ENCODE results near the gene RXFP4.

Gene RXFP4

DNA sequence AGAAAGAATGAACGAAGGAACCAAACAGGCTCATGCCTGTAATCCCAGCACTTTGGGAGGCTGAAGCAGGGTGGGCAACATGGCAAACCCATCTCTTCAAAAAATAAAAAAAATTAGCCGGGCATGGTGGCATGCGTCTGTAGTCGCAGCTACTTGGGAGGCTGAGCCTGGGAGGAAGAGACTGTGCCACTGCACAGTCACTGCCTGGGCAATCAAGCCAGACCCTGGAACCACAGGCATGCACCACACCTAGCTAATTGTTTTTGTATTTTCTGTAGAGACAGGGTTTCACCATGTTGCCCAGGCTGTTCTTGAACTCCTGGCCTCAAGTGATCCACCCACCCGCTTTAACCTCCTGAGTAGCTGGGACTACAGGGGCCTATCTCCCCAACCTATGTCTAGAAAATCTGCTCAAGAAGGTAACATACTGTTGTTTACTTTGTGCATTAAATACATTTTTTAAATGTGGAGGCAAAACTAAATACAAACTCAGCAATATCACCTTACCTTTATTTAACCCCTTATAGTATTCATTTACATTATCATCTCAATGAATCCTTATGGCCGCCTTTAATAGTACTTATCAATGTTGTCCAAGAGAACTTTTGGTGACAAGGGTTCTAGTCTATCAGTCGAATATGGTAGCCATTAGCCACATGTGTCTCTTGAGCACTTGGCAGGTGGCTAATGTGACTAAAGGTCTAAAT, 10.0 kb upstream of the RXFP4 start:
- DNase-seq: no peak

DNA sequence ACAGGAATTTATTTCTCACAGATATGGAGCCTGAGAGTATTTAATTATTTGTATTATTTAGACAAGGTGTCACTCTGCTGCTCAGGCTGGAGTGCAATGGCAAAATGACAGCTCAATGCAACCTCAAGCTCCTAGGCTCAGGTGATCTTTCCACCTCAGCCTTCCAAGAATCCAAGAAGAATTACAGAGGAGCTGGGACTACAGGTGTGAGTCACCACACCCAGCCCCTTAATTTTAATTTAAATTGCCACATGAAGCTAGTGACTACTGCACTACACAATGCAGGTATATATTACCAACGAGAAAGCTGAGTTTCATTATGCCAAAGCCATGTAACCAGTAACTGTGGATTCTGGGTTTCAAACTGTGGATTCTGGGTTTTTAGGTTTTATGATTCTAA, 9.4 kb upstream of the RXFP4 start:
- no peak for DNase-seq

DNA sequence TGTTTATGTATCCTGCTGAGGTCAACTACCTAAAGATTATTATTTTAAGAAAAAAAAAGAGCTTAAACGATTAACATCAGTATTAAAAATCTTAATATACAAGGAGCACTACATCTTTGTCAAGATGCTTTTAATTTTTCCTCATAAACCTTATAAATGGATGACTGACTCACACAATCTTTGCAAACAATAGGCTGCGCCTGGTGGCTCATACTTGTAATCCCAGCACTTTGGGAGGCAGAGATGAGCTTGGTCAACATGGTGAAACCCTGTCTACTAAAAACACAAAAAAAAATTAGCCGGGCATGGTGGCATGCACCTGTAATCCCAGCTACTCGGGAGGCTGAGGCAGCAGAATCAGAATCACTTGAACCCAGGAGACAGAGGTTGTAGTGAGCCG, 9.0 kb upstream of the RXFP4 start:
- no peak for DNase-seq

DNA sequence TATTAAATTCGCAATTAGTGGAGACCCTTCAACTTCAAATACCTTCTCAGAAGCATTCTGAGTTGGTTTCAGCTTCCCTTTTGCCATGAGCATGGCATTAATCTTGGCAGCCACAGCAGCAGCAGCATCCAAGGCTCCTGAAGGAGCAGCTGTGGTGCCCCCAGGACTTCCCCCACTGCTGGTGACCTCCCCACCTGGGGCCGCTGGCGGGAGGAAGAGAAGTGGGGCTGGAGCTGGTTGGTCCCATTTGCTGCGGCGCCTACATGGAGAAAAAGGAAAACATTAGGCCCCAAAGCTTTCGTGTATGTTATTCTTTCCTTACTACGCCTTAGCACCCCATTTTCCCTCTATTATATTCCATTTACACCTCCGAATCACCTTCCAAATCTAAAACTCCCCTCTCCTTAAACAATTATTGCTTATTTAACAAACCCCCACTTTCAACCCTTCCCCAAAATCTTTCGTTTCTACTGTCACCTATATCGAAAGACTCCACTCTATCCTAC, 7.8 kb upstream of the RXFP4 start:
- no peak for DNase-seq

DNA sequence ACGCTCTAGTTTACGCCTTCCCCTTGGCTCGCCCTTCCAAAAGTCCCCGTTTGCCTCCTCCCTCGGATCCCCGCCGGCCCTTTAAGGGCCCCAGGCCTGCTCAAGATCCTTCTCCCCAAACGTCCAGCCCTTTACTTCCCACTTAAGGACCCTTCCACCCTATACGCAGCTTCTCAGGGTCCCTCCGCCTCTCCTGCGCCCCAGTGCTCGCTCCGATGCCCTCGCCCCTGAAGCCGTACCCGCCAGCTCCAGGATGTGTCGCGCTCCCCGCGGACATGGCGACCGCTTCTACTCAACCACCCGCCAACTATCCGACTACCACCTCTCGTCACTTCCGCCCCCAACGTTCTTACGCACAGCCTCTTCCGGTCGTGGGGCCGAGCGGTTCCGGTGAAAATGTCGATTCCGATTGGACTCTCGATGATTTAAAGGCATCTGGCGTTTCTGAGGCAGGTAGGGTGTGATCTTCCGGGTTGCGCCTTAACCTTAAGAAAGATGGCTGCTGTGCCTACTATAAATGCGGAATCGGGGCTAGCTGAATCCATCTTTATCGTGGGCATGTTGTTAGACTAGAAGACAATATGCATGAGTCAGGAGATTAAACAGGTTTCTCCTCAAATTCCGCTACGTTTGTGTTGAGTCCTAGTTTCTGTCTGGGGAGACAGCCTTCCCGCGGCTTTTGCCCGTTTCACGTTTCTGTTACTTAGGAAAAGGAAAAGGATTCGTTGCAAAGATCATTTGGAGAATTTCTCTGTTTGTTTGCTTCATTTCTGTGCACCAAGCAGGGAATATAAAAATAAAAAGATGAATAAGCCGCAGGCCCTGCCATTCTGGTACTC, 7.1 kb upstream of the RXFP4 start, which contains the start of gene KHDC4:
TSS of gene KHDC4 (minus strand) at position 317 of the 839 bp plus-strand sequence. CDS start at position 277, 40 bp downstream.
- peak; percentile 99 for DNase-seq

DNA sequence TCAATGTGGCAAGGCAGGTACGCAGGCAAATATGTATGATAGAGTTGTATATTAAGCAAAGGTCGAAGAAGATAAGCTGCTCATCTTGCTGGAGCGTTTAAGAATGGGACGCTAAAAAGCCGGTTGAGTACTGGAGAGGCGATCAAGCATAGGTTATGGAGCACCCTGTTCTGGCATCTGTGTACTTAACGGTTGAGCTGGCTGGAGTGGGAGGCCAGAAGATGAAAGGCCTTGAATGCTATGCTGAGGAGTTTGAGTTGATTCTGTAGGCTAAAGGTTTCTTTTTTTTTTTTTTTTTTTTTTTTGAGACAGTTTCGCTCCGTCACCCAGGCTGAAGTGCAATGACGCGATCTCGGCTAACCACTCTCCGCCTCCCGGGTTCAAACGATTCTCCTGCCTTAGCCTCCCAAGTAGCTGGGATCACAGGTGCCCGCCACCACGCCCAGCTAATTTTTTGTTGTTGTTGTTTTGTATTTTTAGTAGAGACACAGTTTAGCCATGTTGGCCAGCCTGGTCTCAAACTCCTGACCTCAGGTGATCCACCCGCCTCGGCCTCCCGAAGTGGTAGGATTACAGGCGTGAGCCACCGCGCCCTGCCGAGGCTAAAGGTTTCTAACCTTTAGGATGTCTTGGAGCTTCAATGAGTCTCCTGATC, 6.4 kb upstream of the RXFP4 start:
- no peak for DNase-seq

DNA sequence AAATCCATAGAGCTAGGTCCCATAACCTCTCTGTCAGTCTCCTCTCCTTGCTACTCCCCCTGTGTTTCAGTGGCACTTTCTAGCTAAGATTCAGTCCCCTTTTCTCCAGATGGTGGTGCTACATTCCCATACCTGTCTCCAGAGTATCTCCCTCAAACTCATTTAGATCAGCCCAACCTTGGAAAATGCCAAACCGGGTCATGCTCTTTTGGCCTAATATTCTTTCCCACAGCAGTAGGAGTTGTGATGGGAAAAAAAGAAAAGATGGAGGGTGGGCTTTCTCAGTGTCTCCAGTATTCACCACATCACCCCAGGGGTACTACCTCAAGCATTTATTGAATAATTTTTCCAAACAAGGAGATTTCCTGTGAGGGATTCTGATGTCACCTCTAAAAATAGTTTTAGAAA, 3.2 kb upstream of the RXFP4 start:
- DNase-seq: peak; percentile 78

DNA sequence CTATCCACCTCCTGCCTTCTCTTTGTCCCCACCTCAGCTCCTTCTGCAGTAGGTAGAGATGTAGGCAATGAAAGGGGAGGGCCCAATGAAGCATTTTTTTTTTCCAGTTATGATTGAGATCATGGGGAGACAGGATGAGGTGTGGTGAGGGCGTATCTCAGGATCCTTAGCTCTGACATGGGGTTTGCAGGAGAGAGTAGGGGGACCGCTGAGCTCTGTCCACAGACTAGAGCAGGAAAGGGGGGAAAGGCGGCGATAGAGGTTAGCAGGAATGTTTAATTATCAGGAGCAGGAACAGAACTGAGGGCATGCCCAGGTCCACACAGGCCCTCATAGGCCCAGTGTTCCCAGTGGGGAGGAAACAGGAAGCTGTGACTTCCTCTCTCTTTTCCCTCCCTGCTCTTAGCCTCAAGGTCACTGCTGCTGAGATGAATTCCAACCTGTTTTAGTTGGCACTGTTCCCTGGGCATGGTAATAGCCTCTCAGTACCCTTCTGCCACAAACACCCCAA, 901 bp upstream of the RXFP4 start:
- DNase-seq: peak; percentile 60

DNA sequence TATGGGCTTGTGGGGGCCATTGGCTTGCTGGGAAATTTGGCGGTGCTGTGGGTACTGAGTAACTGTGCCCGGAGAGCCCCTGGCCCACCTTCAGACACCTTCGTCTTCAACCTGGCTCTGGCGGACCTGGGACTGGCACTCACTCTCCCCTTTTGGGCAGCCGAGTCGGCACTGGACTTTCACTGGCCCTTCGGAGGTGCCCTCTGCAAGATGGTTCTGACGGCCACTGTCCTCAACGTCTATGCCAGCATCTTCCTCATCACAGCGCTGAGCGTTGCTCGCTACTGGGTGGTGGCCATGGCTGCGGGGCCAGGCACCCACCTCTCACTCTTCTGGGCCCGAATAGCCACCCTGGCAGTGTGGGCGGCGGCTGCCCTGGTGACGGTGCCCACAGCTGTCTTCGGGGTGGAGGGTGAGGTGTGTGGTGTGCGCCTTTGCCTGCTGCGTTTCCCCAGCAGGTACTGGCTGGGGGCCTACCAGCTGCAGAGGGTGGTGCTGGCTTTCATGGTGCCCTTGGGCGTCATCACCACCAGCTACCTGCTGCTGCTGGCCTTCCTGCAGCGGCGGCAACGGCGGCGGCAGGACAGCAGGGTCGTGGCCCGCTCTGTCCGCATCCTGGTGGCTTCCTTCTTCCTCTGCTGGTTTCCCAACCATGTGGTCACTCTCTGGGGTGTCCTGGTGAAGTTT, 550 bp downstream of the RXFP4 start:
- DNase-seq: no peak

DNA sequence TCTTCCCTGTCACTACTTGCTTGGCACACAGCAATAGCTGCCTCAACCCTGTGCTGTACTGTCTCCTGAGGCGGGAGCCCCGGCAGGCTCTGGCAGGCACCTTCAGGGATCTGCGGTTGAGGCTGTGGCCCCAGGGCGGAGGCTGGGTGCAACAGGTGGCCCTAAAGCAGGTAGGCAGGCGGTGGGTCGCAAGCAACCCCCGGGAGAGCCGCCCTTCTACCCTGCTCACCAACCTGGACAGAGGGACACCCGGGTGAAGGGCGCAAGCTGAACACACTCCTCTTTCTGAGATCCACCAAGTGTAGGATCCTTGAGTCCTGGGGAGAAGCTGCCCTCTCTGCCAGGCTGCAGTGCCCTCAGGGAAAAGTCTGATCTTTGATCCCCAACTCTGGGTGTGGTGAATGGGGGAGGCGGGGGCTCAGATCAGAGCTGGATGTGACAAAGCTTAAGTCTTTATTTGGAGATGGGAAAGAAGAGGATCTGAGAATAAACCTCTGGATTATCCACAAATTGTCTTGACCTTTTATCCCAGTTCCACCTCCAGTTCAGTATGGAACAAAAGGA, 1.2 kb downstream of the RXFP4 start:
- no peak for DNase-seq

DNA sequence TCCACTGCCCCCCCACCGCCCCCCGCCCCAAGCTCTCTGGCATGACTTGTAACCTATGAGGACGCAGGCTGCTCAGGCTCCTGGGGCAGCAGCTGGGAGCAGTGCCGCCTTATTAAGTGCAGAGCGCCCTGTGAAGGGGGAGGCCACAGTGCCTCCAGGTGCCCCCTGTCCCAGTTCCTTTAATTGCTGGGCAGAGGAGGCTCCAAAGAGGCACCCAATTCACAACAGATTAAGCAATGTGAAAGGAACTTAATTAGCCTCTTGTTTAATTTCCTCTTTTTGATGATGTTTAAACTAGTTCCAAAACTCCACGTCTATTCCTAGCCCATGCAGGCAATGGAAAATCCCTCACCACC, 3.0 kb downstream of the RXFP4 start:
- no peak for DNase-seq

DNA sequence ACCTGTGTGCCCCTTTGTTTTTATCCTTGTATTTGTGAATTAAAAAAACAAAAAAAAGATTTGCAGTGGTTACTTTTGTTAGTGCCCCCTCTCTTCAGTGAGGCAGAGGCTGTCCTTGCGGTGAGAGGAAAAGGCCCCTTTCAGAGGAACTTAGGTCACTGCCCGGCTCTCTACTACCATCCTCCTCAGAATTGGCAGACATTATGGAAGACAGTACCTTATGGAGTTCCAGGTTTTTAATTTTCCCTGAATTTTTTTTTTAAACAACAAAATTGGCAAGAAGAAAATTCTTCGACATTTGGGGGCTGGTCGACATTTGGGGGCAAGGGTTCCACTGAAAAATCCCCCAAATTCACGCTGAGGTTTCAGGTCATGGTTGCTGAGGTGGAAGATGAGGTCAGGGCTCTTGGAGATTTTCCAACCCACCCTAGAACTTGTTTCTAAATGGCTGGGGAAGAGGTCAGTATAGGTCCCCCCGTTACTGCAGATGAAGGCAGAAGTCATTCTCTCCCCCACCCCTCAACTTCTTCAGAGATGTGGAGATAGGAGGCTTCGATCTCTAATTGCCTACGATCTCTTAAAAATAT, 5.3 kb downstream of the RXFP4 start:
- no peak for DNase-seq

DNA sequence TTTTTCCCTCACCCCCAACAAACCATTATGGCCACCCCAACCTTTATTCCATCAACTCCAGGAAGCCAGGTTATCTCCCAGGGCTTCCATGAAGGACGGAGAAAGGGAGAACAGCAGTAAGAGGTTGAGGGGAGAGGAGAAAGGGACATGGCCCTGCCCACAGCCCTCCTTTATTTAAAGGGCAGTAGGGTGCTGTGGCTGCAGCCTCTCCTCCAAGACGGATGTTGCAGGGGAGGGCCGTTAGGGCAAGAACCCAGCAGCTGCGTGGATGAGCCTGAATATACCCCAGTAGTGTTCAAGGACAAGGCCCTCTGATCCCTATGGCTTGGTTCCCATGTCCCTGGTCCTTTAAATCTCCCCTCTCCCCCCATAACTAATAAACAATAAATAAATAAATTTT, 5.9 kb downstream of the RXFP4 start:
- no peak for DNase-seq

DNA sequence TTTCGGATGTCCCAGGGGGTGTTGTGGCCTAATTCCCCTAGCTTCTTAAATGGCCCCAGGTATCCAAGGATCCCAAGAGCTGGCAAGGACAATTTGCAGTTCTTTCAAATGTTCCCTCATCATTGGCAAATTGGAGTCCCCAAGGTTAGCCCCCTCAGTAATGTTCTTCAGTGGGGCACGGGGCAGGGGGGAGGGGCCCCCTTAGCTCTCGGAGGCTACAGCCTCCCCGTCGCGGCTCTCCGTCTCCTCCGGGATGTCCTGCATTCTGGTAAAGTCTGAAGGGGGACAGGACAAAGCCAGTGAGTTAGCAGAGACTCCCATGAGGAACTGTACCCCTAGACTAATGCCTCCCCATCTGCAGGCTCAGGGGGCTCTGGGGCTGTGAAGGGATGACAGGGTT, 6.3 kb downstream of the RXFP4 start:
- no peak for DNase-seq

DNA sequence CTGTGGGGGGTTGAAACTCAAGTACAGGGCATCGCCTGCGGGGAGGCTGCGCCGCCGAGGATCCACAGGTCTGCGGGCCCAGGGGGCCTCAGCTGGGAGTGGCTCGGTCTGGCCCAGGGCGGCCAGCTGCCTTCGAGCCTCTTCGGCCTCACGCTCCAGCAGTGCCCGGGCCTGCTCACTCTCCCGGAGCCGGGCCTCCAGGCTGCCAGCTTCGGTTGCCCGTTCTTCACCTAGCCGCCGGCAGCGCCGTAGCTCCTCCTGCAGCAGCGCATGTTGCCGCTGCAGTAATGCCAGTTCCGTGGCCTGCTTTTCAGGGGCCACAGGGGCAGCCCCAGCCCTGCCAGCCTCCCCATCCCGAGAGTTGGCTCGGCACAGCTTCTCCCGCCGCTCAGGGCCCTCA, 9.4 kb downstream of the RXFP4 start:
- no peak for DNase-seq

DNA sequence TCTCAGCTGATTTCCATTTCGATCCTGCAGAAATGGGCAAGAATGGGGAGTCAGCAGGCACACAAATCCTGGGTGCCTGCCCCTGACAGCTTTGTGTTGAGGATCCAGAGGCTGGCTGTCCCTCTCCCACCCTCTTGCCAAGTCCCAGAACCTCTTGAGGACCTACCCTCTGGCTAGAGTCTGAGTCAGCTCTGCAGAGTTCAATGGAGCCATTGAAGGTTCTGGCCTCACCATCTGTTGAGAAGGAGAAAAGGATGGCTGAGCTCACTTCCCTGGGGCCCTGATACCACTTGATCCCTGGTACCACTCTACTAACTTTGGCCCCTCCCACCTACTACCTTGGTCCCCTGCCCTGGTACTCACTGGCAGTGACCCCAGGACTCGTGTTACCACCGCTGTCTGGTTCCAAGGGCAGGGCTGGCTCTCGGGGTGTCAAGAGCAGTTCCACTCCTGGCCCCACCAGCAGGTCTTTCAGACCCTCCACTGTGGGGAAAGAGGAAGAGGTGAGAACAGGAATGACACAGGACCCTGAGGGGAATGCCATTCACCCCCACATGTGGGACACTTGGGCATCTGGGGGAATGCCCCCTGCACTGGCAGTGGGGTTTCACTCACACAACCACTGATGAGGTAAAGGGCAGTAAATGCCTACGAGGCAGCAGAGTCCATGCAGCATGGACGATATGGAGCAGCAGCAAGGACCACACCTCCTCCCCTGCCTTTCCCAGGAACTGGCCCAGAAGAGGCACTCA, 10.5 kb downstream of the RXFP4 start:
- no peak for DNase-seq

DNA sequence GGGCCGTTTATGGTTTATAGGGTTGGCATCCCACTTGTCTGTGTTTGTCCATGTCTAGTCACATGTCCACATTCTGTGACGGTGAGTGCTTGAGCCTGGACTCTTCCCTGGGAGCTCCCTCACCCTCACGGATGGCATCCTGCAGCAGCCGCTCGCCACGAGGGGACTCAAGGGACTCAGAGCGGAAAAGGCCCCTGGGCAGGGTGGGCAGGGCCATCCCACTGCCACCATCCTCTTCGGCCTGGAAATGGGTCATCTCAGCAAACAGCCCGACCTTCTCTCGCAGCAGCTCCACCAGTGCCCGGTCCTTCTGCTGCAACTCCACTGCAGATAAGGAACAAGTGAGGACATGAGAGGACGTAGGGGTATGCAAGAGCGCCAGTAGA, 11.1 kb downstream of the RXFP4 start:
- no peak for DNase-seq

DNA sequence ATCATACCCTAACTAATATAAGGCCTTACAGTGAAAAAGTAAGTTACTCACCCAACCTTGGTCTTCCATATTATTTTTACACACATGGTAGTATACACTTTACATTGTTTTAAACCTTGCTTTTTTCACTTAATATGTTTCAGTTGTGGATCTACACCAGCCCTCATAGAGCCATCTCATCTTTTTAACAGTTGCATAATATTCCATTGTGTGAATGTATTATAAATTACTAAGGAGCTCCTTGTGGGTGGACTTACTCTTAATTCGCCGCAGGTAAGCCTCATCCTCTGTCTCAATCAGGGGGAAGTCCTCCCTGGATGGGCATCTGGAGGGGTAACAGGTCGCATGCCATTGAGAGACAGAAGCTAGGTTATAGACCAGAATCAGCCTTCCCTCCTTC, 13.2 kb downstream of the RXFP4 start:
- no peak for DNase-seq

DNA sequence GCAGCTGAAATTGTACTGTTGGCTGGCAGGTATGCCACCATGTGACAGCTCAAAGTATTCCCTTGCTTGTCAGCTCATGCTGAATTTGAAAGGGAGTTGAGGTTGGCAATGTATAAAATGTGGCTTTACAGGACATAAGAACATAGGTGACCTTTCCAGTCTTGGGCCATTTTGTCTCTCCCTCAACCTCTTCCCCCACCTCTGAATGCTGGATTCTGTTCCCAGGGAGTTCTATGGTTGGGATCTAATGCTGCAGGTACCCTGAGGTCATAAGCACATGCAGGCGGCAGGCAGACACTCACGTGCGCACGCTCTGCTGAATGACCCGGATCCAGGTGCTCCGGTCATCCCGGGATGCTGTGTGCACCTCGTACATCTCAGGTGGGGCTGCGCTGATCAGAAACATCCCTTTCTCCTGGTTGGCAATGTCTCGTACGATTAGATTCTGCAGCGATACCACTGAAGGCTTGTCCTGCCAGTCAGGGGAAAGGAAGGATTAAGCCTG, 16.0 kb downstream of the RXFP4 start:
- DNase-seq: no peak

DNA sequence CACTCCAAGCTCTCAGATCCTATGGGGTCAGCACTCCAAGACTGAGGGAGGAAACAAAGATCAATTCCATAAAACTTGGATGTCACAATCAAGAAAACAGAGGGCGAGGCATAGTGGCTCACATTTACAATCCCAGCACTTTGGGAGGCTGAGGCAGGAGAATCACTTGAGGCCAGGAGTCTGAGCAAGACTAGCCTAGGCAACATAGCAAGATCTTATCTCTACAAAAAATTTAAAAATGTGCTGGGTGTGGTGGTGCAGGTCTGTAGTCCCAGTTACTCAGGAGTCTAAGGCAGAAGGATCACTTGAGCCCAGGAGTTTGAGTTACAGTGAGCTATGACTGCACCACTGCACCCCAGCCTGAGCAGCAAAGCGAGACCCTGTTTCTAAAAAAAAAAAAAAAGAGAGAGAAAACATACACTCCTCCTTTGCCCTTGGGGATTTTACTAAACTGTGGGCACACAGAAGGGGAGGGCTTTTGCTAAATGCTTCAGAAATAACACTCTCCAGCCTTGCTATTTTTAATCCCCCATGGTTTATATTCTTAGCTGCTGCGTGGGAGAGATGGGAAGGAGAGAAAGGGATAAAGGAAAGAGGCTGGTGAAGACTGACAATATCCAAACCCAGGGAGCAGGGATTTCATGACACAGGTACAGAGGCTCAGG, 18.8 kb downstream of the RXFP4 start:
- no peak for DNase-seq

DNA sequence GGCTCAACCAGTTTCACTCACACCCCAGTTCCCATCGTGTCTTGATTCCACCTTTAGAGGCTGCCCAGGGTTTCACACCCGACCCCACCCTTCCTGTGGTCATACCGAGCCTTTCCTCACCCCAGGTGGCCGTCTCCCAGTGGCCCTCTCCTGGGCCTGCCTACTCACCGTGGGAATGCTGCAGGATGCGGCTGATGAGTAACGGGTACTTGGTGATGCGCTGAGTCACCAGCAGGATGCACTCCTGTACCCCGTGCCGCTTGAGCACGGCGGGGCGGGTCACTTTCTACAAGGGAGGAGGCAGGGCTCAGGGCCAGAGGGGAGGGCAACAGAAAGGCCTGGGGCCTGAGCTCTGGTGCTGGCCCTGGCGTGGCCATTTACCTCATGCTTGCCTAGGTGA, 20.5 kb downstream of the RXFP4 start:
- peak; percentile 91 for DNase-seq

Measured in fibroblast of skin of right quadriceps (primary cell).